Esophagus muscularis mucosa (tissue), 4 donors: ENCODE data around the gene B4GALT3. TPM values are rescaled to one million over a fixed set of nuclear protein-coding genes. Genes with fewer than 3 reads are reported as not detected.

ENCODE experiments used
- DNase-seq: peaks from one replicate; pipeline ENCODE4 v3.0.0-alpha.2; 2017; ENCODE audit errors: extremely low spot score
- H3K27ac ChIP-seq, 4 donors: fragments of 200-600 bp; sonication (generic); replicated peaks in 1 of 4; 1 replicate in 3 of 4; 2 replicates in 1 of 4; pipeline ENCODE4 v1.5.1; 2016 to 2019; ENCODE audit warnings: mild to moderate bottlenecking in 1 of 4
- H3K27me3 ChIP-seq, 4 donors: fragments of 200-600 bp; sonication (generic); one replicate each; pipeline versions ENCODE4 v1.5.1 to v1.6.0; 2016 to 2019
- H3K36me3 ChIP-seq, 4 donors: fragments of 200-600 bp; sonication (generic); one replicate each; pipeline ENCODE4 v1.5.1; 2016 to 2019
- H3K4me1 ChIP-seq, 4 donors: fragments of 200-600 bp; sonication (generic); one replicate each; pipeline ENCODE4 v1.5.1; 2016 to 2019
- H3K4me3 ChIP-seq, 4 donors: fragments of 200-600 bp; sonication (generic); 1 replicate in 2 of 4; 2 replicates in 2 of 4; pipeline ENCODE4 v1.5.1; 2016 to 2019; ENCODE audit warnings: mild to moderate bottlenecking in 4 of 4, moderate library complexity in 1 of 4
- H3K9me3 ChIP-seq, 4 donors: fragments of 200-600 bp; sonication (generic); 1 replicate in 3 of 4; 2 replicates in 1 of 4; pipeline ENCODE4 v1.5.1; 2016 to 2019
- CTCF ChIP-seq, 3 experiments: fragments of 200-600 bp in 2 of 3; fragments of 450-650 bp in 1 of 3; sonication (generic) in 2 of 3; IDR thresholded peaks; one replicate each; pipeline ENCODE4 v1.5.1; 2017 to 2019; ENCODE audit warnings: antibody characterized with exemption in 3 of 3, mild to moderate bottlenecking in 2 of 3, moderate library complexity in 1 of 3
- EP300 ChIP-seq: sonication (generic); formaldehyde crosslinking; IDR thresholded peaks from one replicate; pipeline ENCODE4 v1.6.1; 2017; ENCODE audit warnings: antibody characterized with exemption
- POLR2A ChIP-seq: fragments of 450-650 bp; IDR thresholded peaks from one replicate; pipeline ENCODE4 v1.6.1; 2017; ENCODE audit warnings: antibody characterized with exemption, moderate library complexity, mild to moderate bottlenecking, low read depth
- POLR2AphosphoS5 ChIP-seq, 2 donors: sonication (generic); formaldehyde crosslinking; IDR thresholded peaks; one replicate each; pipeline ENCODE4 v1.6.1; 2017; ENCODE audit warnings: antibody characterized with exemption in 2 of 2
- WGBS: methylation state at CpG from one replicate; pipeline ENCODE4 v1.1.5; 2018; 5-methylcytosine and 5-hydroxymethylcytosine counted together
- intact Hi-C: fragments of 100-400 bp; cut with DNase I; formaldehyde crosslinking; loops from one replicate; pipeline ENCODE4 v1.15.1; 2023
- total RNA-seq, 4 donors: library from RNA; depleted of rRNA; stranded (reverse); fragments of >200 nt; gene quantifications; one replicate each; pipeline versions ENCODE4 v1.1.0 to v1.2.1, GENCODE V29; 2016

Gene B4GALT3
- total RNA-seq, 4 donors from 2014 or later, result 14.1 to 26.5 (median 21.8) TPM

- TF ChIP-seq POLR2AphosphoS5 (IDR thresholded peaks at IDR 0.05), result peak; percentile 24 to 47
- no peak for TF ChIP-seq CTCF (IDR thresholded peaks at IDR 0.05)
- TF ChIP-seq EP300, result no peak
- no peak for TF ChIP-seq POLR2A
- H3K36me3 ChIP-seq, result peaks cover 0 to 51% (median 13%) of the 10 kb centered on the region in 4 donors
- H3K27ac ChIP-seq, result peak overlapping the region; percentile 92 to 95 (median 94)
- WGBS, result 53% methylated on average over 22 of the region's 27 CpGs
- DNase-seq, result no peak
- peaks cover 36 to 91% (median 84%) of the 10 kb centered on the region in 4 donors for H3K4me1 ChIP-seq
- no peaks in the 10 kb centered on the region for H3K9me3 ChIP-seq
- no peaks in the 10 kb centered on the region for H3K27me3 ChIP-seq
- intact Hi-C loops, result loop anchor here (10.0 kb wide), 1 partner anchor 188 kb away; no protein-coding TSS in a partner anchor
- H3K4me3 ChIP-seq, result peak overlapping the region; percentile 44 to 57 (median 46)
Observed at GRCh38 chr1:161196521-161197451, 19.5 kb upstream of the B4GALT3 start.

- intact Hi-C loops, result loop anchor here (10.0 kb wide), 1 partner anchor 189 kb away; no protein-coding TSS in a partner anchor
- Histone ChIP-seq H3K9me3 (no peaks in the 10 kb centered on the region), H3K27ac (peak overlapping the region in 3 of 4 donors; percentile 92 to 95 (median 94)), H3K36me3 (peaks cover 0 to 57% (median 20%) of the 10 kb centered on the region in 4 donors), H3K4me1 (peaks cover 34 to 85% (median 78%) of the 10 kb centered on the region in 4 donors), H3K27me3 (no peaks in the 10 kb centered on the region), H3K4me3 (peak overlapping the region in 3 of 4 donors; percentile 44 to 57 (median 48))
- 89% methylated on average over 7 of the region's 7 CpGs for WGBS
- no peak for DNase-seq
- TF ChIP-seq EP300 (no peak), CTCF (IDR thresholded peaks at IDR 0.05) (no peak), POLR2AphosphoS5 (IDR thresholded peaks at IDR 0.05) (no peak), POLR2A (no peak)
Observed at GRCh38 chr1:161196111-161196510, 18.8 kb upstream of the B4GALT3 start.

- TF ChIP-seq POLR2A (no peak), EP300 (no peak), CTCF (IDR thresholded peaks at IDR 0.05) (no peak), POLR2AphosphoS5 (IDR thresholded peaks at IDR 0.05) (no peak)
- Histone ChIP-seq H3K4me3 (peak overlapping the region in 2 of 4 donors; percentile 48 to 57), H3K27ac (peak overlapping the region in 1 of 4 donors; percentile 95), H3K27me3 (no peaks in the 10 kb centered on the region), H3K4me1 (peaks cover 24 to 83% (median 69%) of the 10 kb centered on the region in 4 donors), H3K9me3 (no peaks in the 10 kb centered on the region), H3K36me3 (peaks cover 0 to 67% (median 23%) of the 10 kb centered on the region in 4 donors)
- 73% methylated on average over 4 of the region's 4 CpGs for WGBS
- intact Hi-C loops, result loop anchor here (10.0 kb wide), 1 partner anchor 190 kb away; no protein-coding TSS in a partner anchor
- DNase-seq, result no peak
Observed at GRCh38 chr1:161195171-161195570, 17.9 kb upstream of the B4GALT3 start.

- Histone ChIP-seq H3K27ac (peak overlapping the region in 2 of 4 donors; percentile 6 to 12), H3K36me3 (peaks cover 0 to 67% (median 23%) of the 10 kb centered on the region in 4 donors)
- WGBS, result 90% methylated on average over 7 of the region's 21 CpGs
Observed at GRCh38 chr1:161193561-161194235, 16.4 kb upstream of the B4GALT3 start.

More at GRCh38 chr1:161193561-161194235, 16.4 kb upstream of the B4GALT3 start:
- Histone ChIP-seq H3K27me3 (no peaks in the 10 kb centered on the region), H3K9me3 (no peaks in the 10 kb centered on the region), H3K4me1 (peaks cover 13 to 68% (median 54%) of the 10 kb centered on the region in 4 donors), H3K4me3 (peak overlapping the region in 1 of 4 donors; percentile 25)
- peak in 1 of 3 experiments; percentile 9 for TF ChIP-seq CTCF (IDR thresholded peaks at IDR 0.05)
- TF ChIP-seq EP300, result no peak
- no peak for DNase-seq
- intact Hi-C loops, result loop anchor here (10.0 kb wide), 1 partner anchor 191 kb away; no protein-coding TSS in a partner anchor
